NT2/D1 (cell line): ENCODE measurements around the gene MAK.
"Not testable (repeated sequence)": the region's sequence is repeated elsewhere in the genome, so short reads cannot be mapped to it uniquely, and the experiment has no call there.

Source experiments
- DNase-seq: peaks from one replicate; pipeline ENCODE4 v3.0.0-alpha.2; 2011; ENCODE audit warnings: low read depth, low spot score
- H3K27me3 ChIP-seq: 2 replicates; pipeline ENCODE4 v1.6.0; 2011; ENCODE audit warnings: mild to moderate bottlenecking; ENCODE audit not compliant: insufficient read length, insufficient read depth
- H3K36me3 ChIP-seq: 2 replicates; pipeline ENCODE4 v1.6.1; 2011; ENCODE audit warnings: mild to moderate bottlenecking, low read length, mixed read lengths; ENCODE audit not compliant: insufficient read depth, insufficient read length
- H3K4me1 ChIP-seq: 2 replicates; pipeline ENCODE4 v1.5.1; 2011; ENCODE audit not compliant: insufficient read depth, insufficient read length
- H3K4me3 ChIP-seq: 2 replicates; pipeline ENCODE4 v1.5.1; 2011; ENCODE audit warnings: low read depth; ENCODE audit not compliant: insufficient read length
- H3K9ac ChIP-seq: 2 replicates; pipeline ENCODE4 v1.6.0; 2011; ENCODE audit warnings: low read depth; ENCODE audit not compliant: insufficient read length
- H3K9me3 ChIP-seq: 2 replicates; pipeline ENCODE4 v1.5.1; 2011; ENCODE audit warnings: mild to moderate bottlenecking, low read length; ENCODE audit not compliant: insufficient read depth
- SUZ12 ChIP-seq: IDR thresholded peaks from 2 replicates; pipeline ENCODE4 v1.6.1; 2011; ENCODE audit not compliant: insufficient read length, insufficient read depth; ENCODE audit errors: extremely low read depth
- YY1 ChIP-seq: IDR thresholded peaks from 2 replicates; pipeline ENCODE4 v1.6.1; 2011; ENCODE audit not compliant: insufficient read length, insufficient read depth
- ZNF274 ChIP-seq: IDR thresholded peaks from 2 replicates; pipeline ENCODE4 v1.6.1; 2011; ENCODE audit warnings: mild to moderate bottlenecking, low read depth, low read length

The MAK gene

GRCh38 chr6:10880366-10880765 lies 42.0 kb upstream of the MAK start:
- Histone ChIP-seq H3K4me1 (no peaks in the 10 kb centered on the region), H3K9me3 (no peaks in the 10 kb centered on the region), H3K9ac (no peak overlapping the region), H3K4me3 (no peak overlapping the region), H3K36me3 (no peaks in the 10 kb centered on the region), H3K27me3 (peaks cover 71% of the 10 kb centered on the region)
- DNase-seq: no peak
- TF ChIP-seq SUZ12 (no peak), YY1 (no peak), ZNF274 (no peak)

GRCh38 chr6:10877871-10878270 lies 39.5 kb upstream of the MAK start:
- H3K9ac ChIP-seq: no peak overlapping the region

GRCh38 chr6:10877012-10877411 lies 38.7 kb upstream of the MAK start:
- DNase-seq: no peak
- H3K4me3 ChIP-seq: no peak overlapping the region
- H3K9me3 ChIP-seq: no peaks in the 10 kb centered on the region
- no peak overlapping the region for H3K9ac ChIP-seq
- H3K36me3 ChIP-seq: no peaks in the 10 kb centered on the region
- no peak for TF ChIP-seq SUZ12
- no peak for TF ChIP-seq ZNF274
- TF ChIP-seq YY1: no peak
- no peaks in the 10 kb centered on the region for H3K4me1 ChIP-seq
- peaks cover 37% of the 10 kb centered on the region for H3K27me3 ChIP-seq

More at GRCh38 chr6:10877871-10878270, 39.5 kb upstream of the MAK start:
- Histone ChIP-seq H3K36me3 (no peaks in the 10 kb centered on the region), H3K9me3 (no peaks in the 10 kb centered on the region), H3K4me1 (no peaks in the 10 kb centered on the region), H3K4me3 (no peak overlapping the region), H3K27me3 (peaks cover 46% of the 10 kb centered on the region)
- no peak for DNase-seq
- TF ChIP-seq ZNF274 (no peak), SUZ12 (no peak), YY1 (no peak)

- no peak overlapping the region for H3K4me3 ChIP-seq
- H3K36me3 ChIP-seq: no peaks in the 10 kb centered on the region
- no peak overlapping the region for H3K9ac ChIP-seq
- no peak for DNase-seq
- TF ChIP-seq YY1 (no peak), ZNF274 (no peak), SUZ12 (no peak)
- no peaks in the 10 kb centered on the region for H3K9me3 ChIP-seq
- H3K4me1 ChIP-seq: no peaks in the 10 kb centered on the region
- peaks cover 17% of the 10 kb centered on the region for H3K27me3 ChIP-seq
Measured at GRCh38 chr6:10875026-10875425, 36.7 kb upstream of the MAK start.

GRCh38 chr6:10874207-10874606 lies 35.9 kb upstream of the MAK start:
- no peak overlapping the region for H3K9ac ChIP-seq
- no peaks in the 10 kb centered on the region for H3K4me1 ChIP-seq
- H3K27me3 ChIP-seq: peaks cover 9% of the 10 kb centered on the region
- no peaks in the 10 kb centered on the region for H3K9me3 ChIP-seq
- H3K36me3 ChIP-seq: no peaks in the 10 kb centered on the region
- no peak overlapping the region for H3K4me3 ChIP-seq
- DNase-seq: no peak
- TF ChIP-seq SUZ12: no peak
- no peak for TF ChIP-seq YY1
- TF ChIP-seq ZNF274: no peak

GRCh38 chr6:10873374-10873773 lies 35.0 kb upstream of the MAK start:
- Histone ChIP-seq H3K9me3 (no peaks in the 10 kb centered on the region), H3K27me3 (peaks cover 1% of the 10 kb centered on the region), H3K4me1 (no peaks in the 10 kb centered on the region), H3K9ac (no peak overlapping the region), H3K4me3 (no peak overlapping the region), H3K36me3 (no peaks in the 10 kb centered on the region)
- TF ChIP-seq YY1 (no peak), SUZ12 (no peak), ZNF274 (no peak)
- no peak for DNase-seq

- DNase-seq: no peak
- Histone ChIP-seq H3K4me1 (no peaks in the 10 kb centered on the region), H3K9ac (no peak overlapping the region), H3K36me3 (no peaks in the 10 kb centered on the region), H3K27me3 (no peaks in the 10 kb centered on the region), H3K4me3 (no peak overlapping the region), H3K9me3 (no peaks in the 10 kb centered on the region)
- no peak for TF ChIP-seq SUZ12
- TF ChIP-seq ZNF274: no peak
- no peak for TF ChIP-seq YY1
Measured at GRCh38 chr6:10867952-10868351, 29.6 kb upstream of the MAK start.

GRCh38 chr6:10866709-10867108 lies 28.4 kb upstream of the MAK start:
- H3K36me3 ChIP-seq, H3K4me1 ChIP-seq, DNase-seq: not testable (repeated sequence)

GRCh38 chr6:10863031-10863430 lies 24.7 kb upstream of the MAK start:
- not testable (repeated sequence) for H3K9ac ChIP-seq, H3K4me1 ChIP-seq, H3K36me3 ChIP-seq, DNase-seq, H3K9me3 ChIP-seq, H3K27me3 ChIP-seq, H3K4me3 ChIP-seq

More at GRCh38 chr6:10866709-10867108, 28.4 kb upstream of the MAK start:
- H3K9me3 ChIP-seq, H3K4me3 ChIP-seq, H3K27me3 ChIP-seq, H3K9ac ChIP-seq: not testable (repeated sequence)
